Hematopoietic multipotent progenitor cell treated with erythropoietin and hydrocortisone succinate and interleukin-3 and kit ligand, for 4 days (in vitro differentiated cells): ENCODE measurements around the gene GOLGB1.
"Not testable (repeated sequence)": the region's sequence is repeated elsewhere in the genome, so short reads cannot be mapped to it uniquely, and the experiment has no call there.

ENCODE experiments used
- DNase-seq: peaks from one replicate; pipeline ENCODE4 v3.0.0-alpha.2; 2015

Gene GOLGB1

GRCh38 chr3:121749276-121750086 is at the start of gene GOLGB1:
GOLGB1 (minus strand) TSS chr3:121749741; CDS start chr3:121730971, 18,770 bp downstream.
- peak; percentile 100 for DNase-seq

GRCh38 chr3:121796970-121797369 is 47.4 kb upstream of the GOLGB1 start:
- no peak for DNase-seq

GRCh38 chr3:121794264-121794983 is 44.9 kb upstream of the GOLGB1 start:
- no peak for DNase-seq

- no peak for DNase-seq
Measured at GRCh38 chr3:121793078-121793477, 43.5 kb upstream of the GOLGB1 start.

GRCh38 chr3:121786485-121786884 is 36.9 kb upstream of the GOLGB1 start:
- DNase-seq: no peak

- DNase-seq: not testable (repeated sequence)
Measured at GRCh38 chr3:121782784-121783183, 33.2 kb upstream of the GOLGB1 start.

GRCh38 chr3:121781611-121782010 is 32.1 kb upstream of the GOLGB1 start:
- DNase-seq: no peak

- DNase-seq: not testable (repeated sequence)
Measured at GRCh38 chr3:121775095-121775494, 25.6 kb upstream of the GOLGB1 start.

GRCh38 chr3:121769246-121769645 is 19.7 kb upstream of the GOLGB1 start:
- no peak for DNase-seq

- peak; percentile 35 for DNase-seq
Measured at GRCh38 chr3:121768452-121768851, 18.9 kb upstream of the GOLGB1 start.

GRCh38 chr3:121759541-121760202 is 10.1 kb upstream of the GOLGB1 start:
- DNase-seq: no peak

- peak; percentile 21 for DNase-seq
Measured at GRCh38 chr3:121758727-121759450, 9.3 kb upstream of the GOLGB1 start.

- DNase-seq: no peak
Measured at GRCh38 chr3:121757812-121758545, 8.4 kb upstream of the GOLGB1 start.

- DNase-seq: peak; percentile 75
Measured at GRCh38 chr3:121757087-121757811, 7.7 kb upstream of the GOLGB1 start.

GRCh38 chr3:121752772-121753171 is 3.2 kb upstream of the GOLGB1 start:
- no peak for DNase-seq

- DNase-seq: no peak
Measured at GRCh38 chr3:121752261-121752660, 2.7 kb upstream of the GOLGB1 start.

GRCh38 chr3:121750087-121750415 is 510 bp upstream of the GOLGB1 start:
- no peak for DNase-seq

GRCh38 chr3:121748680-121749275 is 763 bp downstream of the GOLGB1 start:
- DNase-seq: peak; percentile 73

- no peak for DNase-seq
Measured at GRCh38 chr3:121747976-121748375, 1.6 kb downstream of the GOLGB1 start.

- DNase-seq: not testable (repeated sequence)
Measured at GRCh38 chr3:121743106-121743505, 6.4 kb downstream of the GOLGB1 start.

GRCh38 chr3:121740896-121741295 is 8.6 kb downstream of the GOLGB1 start:
- no peak for DNase-seq
